Measurements from ENCODE around the gene AQP10. TPM values are rescaled to one million over a fixed set of nuclear protein-coding genes. Genes with fewer than 3 reads are reported as not detected.
"Not testable (repeated sequence)": the region's sequence is repeated elsewhere in the genome, so short reads cannot be mapped to it uniquely, and the experiment has no call there.

Gene AQP10
- total and polyA plus RNA-seq, 2 of the 4 experiments (the other 2 are of a cell fraction) = not detected

DNA sequence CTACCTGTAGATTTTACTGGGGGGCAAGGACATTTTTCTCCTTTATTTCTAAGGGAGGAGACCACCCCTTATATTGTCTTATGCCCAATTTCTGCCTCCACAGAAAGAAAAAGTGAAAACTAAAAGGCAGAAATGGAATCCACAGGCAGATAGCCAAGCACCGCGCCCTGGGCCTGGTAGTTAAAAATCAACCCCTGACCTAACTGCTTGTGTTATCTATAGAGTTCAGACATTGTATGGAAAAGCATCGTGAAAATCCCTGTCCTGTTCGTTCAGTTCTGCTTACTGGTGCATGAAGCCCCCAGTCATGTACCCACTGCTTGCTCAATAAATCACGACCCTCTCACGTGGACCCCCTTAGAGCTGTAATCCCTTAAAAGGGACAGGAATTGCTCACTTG is 50.5 kb downstream of the AQP10 start:
- no CpG with 5 or more reads among the region's 6 CpGs for WGBS, 2 experiments (ENCODE audit: extremely low coverage in 2 of 2, insufficient read length in 1 of 2)
- H3K14ac ChIP-seq (replicated peaks; ENCODE audit: low read depth, low read length) = no peak overlapping the region
- ChIA-PET POLR2A (ENCODE audit: unreplicated experiment) (no interaction called here), CTCF (no interaction called here)
- no peak overlapping the region for H2AK9ac ChIP-seq (replicated peaks; ENCODE audit: low read depth, low read length, poor library complexity)
- no peak overlapping the region for H3K27ac ChIP-seq (ENCODE audit: insufficient read depth, low read length)
- H3K4ac ChIP-seq (ENCODE audit: low read depth, low read length) = no peak overlapping the region
- in situ Hi-C loops (cut with MboI; ENCODE audit: low sequenced_read_pairs) = no loop called here
- H3K36me3 ChIP-seq (ENCODE audit: control insufficient read depth, insufficient read depth, low read length) = no peaks in the 10 kb centered on the region
- H3K18ac ChIP-seq (ENCODE audit: low read depth, low read length) = no peak overlapping the region
- H3K9me3 ChIP-seq (ENCODE audit: control insufficient read depth, insufficient read depth, low read length) = no peaks in the 10 kb centered on the region
- no peak overlapping the region for H2AFZ ChIP-seq (replicated peaks; ENCODE audit: low read length, poor library complexity)
- H4K20me1 ChIP-seq (ENCODE audit: insufficient read depth, low read length) = no peaks in the 10 kb centered on the region
- H4K91ac ChIP-seq (ENCODE audit: insufficient read depth, low read depth, low read length) = no peak overlapping the region
- H2AK5ac ChIP-seq (ENCODE audit: low read depth, low read length) = no peak overlapping the region
- H3K4me2 ChIP-seq (ENCODE audit: low read depth, low read length) = no peak overlapping the region
- H3K4me1 ChIP-seq (ENCODE audit: control insufficient read depth, insufficient read depth, low read length) = no peaks in the 10 kb centered on the region
- no peaks in the 10 kb centered on the region for H3K79me1 ChIP-seq (ENCODE audit: low read depth in 1 of 2, low read length in 2 of 2)
- DNase-seq = no peak
- no peak overlapping the region for H3K9ac ChIP-seq (ENCODE audit: low read depth, low read length)
- no peak overlapping the region for H3K23ac ChIP-seq (ENCODE audit: low read depth, low read length)
- no peak overlapping the region for H4K5ac ChIP-seq (ENCODE audit: low read depth, low read length)
- no peak overlapping the region for H2BK120ac ChIP-seq (ENCODE audit: low read depth, low read length)
- H3K27me3 ChIP-seq (ENCODE audit: control insufficient read depth, insufficient read depth, low read length) = no peaks in the 10 kb centered on the region; the same call in 1 of the 2 replicates
- BruUV-seq (replicated peaks) = no TSS peak
- TF ChIP-seq, protein P1, sequence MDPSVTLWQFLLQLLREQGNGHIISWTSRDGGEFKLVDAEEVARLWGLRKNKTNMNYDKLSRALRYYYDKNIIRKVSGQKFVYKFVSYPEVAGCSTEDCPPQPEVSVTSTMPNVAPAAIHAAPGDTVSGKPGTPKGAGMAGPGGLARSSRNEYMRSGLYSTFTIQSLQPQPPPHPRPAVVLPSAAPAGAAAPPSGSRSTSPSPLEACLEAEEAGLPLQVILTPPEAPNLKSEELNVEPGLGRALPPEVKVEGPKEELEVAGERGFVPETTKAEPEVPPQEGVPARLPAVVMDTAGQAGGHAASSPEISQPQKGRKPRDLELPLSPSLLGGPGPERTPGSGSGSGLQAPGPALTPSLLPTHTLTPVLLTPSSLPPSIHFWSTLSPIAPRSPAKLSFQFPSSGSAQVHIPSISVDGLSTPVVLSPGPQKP (IDR thresholded peaks at IDR 0.05; ENCODE audit: borderline replicate concordance, low read depth, low read length) = no peak
- TF ChIP-seq MAFK (IDR thresholded peaks at IDR 0.05; ENCODE audit: low read depth, low read length) (no peak), FOS (IDR thresholded peaks at IDR 0.05; ENCODE audit: low read depth, low read length) (no peak), MXI1 (IDR thresholded peaks at IDR 0.05; ENCODE audit: borderline replicate concordance, low read depth, low read length) (no peak)
- TF ChIP-seq, protein P2, sequence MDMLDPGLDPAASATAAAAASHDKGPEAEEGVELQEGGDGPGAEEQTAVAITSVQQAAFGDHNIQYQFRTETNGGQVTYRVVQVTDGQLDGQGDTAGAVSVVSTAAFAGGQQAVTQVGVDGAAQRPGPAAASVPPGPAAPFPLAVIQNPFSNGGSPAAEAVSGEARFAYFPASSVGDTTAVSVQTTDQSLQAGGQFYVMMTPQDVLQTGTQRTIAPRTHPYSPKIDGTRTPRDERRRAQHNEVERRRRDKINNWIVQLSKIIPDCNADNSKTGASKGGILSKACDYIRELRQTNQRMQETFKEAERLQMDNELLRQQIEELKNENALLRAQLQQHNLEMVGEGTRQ (IDR thresholded peaks at IDR 0.05; ENCODE audit: low read depth, low read length) = no peak
- no peak overlapping the region for H3K56ac ChIP-seq (ENCODE audit: extremely low read depth, insufficient read depth, low read length)
- dilution Hi-C loops (cut with HindIII; ENCODE audit: low sequenced_read_pairs, unreplicated experiment) = no loop called here
- no peaks in the 10 kb centered on the region for H3K9me1 ChIP-seq (ENCODE audit: insufficient read depth, low read length)
- intact Hi-C loops (cut with micrococcal nuclease) = no loop called here
- H3K4me3 ChIP-seq (ENCODE audit: insufficient read depth, low read depth, low read length) = no peak overlapping the region
- H2BK20ac ChIP-seq (ENCODE audit: low read depth, low read length) = no peak overlapping the region
- H4K8ac ChIP-seq (ENCODE audit: low read depth in 2 of 2, low read length in 2 of 2) = no peak overlapping the region
- H2BK15ac ChIP-seq (ENCODE audit: low read depth, low read length) = no peak overlapping the region
- no peak for ATAC-seq (ENCODE audit: low read depth)
- no peak overlapping the region for H2BK5ac ChIP-seq (ENCODE audit: low read depth, low read length, poor library complexity, severe bottlenecking)

DNA sequence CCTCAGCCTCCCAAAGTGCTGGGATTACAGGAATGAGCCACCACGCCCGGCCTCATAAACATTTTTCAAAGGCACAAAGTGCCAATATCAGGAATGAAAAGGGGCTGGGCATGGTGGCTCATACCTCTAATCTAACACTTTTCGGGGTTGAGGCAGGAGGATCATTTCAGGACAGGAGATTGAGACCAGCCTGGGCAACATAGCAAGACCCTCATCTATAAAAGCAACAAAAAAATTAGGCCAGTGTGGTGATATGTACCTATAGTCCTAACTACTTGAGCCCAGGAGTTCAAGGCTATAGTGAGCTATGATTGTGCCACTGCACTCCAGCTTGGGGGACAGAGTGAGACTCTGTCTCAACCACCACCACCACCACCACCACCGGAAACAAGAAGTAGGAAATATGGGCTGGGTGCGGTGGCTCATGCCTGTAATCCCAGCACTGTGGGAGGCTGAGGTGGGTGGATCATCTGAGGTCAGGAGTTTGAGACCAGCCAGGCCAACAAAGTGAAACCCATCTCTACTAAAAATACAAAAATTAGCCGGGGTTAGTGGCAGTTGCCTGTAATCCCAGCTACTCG is 53.0 kb downstream of the AQP10 start:
- ATAC-seq (ENCODE audit: low read depth); CTCF ChIA-PET: not testable (repeated sequence)

More for the DNA sequence above, 53.0 kb downstream of the AQP10 start:
- H2BK20ac ChIP-seq (ENCODE audit: low read depth, low read length); H4K20me1 ChIP-seq (ENCODE audit: insufficient read depth, low read length); H2BK15ac ChIP-seq (ENCODE audit: low read depth, low read length); BruUV-seq (replicated peaks); H4K5ac ChIP-seq (ENCODE audit: low read depth, low read length); H3K23ac ChIP-seq (ENCODE audit: low read depth, low read length); H4K8ac ChIP-seq (ENCODE audit: low read depth in 2 of 2, low read length in 2 of 2); H3K4me3 ChIP-seq (ENCODE audit: insufficient read depth, low read depth, low read length); H4K91ac ChIP-seq (ENCODE audit: insufficient read depth, low read depth, low read length); H3K4me1 ChIP-seq (ENCODE audit: control insufficient read depth, insufficient read depth, low read length); H2AFZ ChIP-seq (replicated peaks; ENCODE audit: low read length, poor library complexity); H3K27me3 ChIP-seq (ENCODE audit: control insufficient read depth, insufficient read depth, low read length); dilution Hi-C loops (cut with HindIII; ENCODE audit: low sequenced_read_pairs, unreplicated experiment); H3K4ac ChIP-seq (ENCODE audit: low read depth, low read length); POLR2A ChIA-PET (ENCODE audit: unreplicated experiment); H2AK5ac ChIP-seq (ENCODE audit: low read depth, low read length); in situ Hi-C loops (cut with MboI; ENCODE audit: low sequenced_read_pairs); H3K9ac ChIP-seq (ENCODE audit: low read depth, low read length); H3K4me2 ChIP-seq (ENCODE audit: low read depth, low read length); H3K27ac ChIP-seq (ENCODE audit: insufficient read depth, low read length); intact Hi-C loops (cut with micrococcal nuclease); H3K9me1 ChIP-seq (ENCODE audit: insufficient read depth, low read length); H3K56ac ChIP-seq (ENCODE audit: extremely low read depth, insufficient read depth, low read length); H3K79me1 ChIP-seq (ENCODE audit: low read depth in 1 of 2, low read length in 2 of 2); H3K36me3 ChIP-seq (ENCODE audit: control insufficient read depth, insufficient read depth, low read length); DNase-seq; H3K14ac ChIP-seq (replicated peaks; ENCODE audit: low read depth, low read length); H3K9me3 ChIP-seq (ENCODE audit: control insufficient read depth, insufficient read depth, low read length); H2BK5ac ChIP-seq (ENCODE audit: low read depth, low read length, poor library complexity, severe bottlenecking); H2BK120ac ChIP-seq (ENCODE audit: low read depth, low read length); H2AK9ac ChIP-seq (replicated peaks; ENCODE audit: low read depth, low read length, poor library complexity); H3K18ac ChIP-seq (ENCODE audit: low read depth, low read length): not testable (repeated sequence)
- WGBS, 2 experiments (ENCODE audit: extremely low coverage in 2 of 2, insufficient read length in 1 of 2) = 63% methylated on average over 2 of the region's 7 CpGs; no CpG with 5 or more reads in 1 of the 2 experiments

Data from IMR-90 (cell line).